HepG2 (cell line): ENCODE measurements around the gene CYP17A1.
"Not testable (repeated sequence)": the region's sequence is repeated elsewhere in the genome, so short reads cannot be mapped to it uniquely, and the experiment has no call there.

Source experiments
- CTCF ChIP-seq: sonication (generic); formaldehyde crosslinking; IDR thresholded peaks from 2 replicates; pipeline ENCODE4 v1.5.0; 2020; ENCODE audit warnings: mild to moderate bottlenecking, missing genetic modification reagents, moderate library complexity
- POLR2A ChIP-seq, 2 experiments: IDR thresholded peaks; 2 replicates each; pipeline ENCODE4 v1.6.1; 2011; ENCODE audit warnings: low read depth in 2 of 2, low read length in 2 of 2, mild to moderate bottlenecking in 1 of 2, moderate library complexity in 1 of 2; ENCODE audit not compliant: insufficient read depth in 1 of 2
- PREB ChIP-seq: sonication (generic); formaldehyde crosslinking; IDR thresholded peaks from 2 replicates; pipeline ENCODE4 v1.4.0; 2020; ENCODE audit warnings: missing genetic modification reagents
- SNAPC5 ChIP-seq: sonication (generic); formaldehyde crosslinking; IDR thresholded peaks from 2 replicates; pipeline ENCODE4 v1.8.1; 2023; ENCODE audit warnings: mild to moderate bottlenecking, missing genetic modification reagents, borderline replicate concordance

DNA sequence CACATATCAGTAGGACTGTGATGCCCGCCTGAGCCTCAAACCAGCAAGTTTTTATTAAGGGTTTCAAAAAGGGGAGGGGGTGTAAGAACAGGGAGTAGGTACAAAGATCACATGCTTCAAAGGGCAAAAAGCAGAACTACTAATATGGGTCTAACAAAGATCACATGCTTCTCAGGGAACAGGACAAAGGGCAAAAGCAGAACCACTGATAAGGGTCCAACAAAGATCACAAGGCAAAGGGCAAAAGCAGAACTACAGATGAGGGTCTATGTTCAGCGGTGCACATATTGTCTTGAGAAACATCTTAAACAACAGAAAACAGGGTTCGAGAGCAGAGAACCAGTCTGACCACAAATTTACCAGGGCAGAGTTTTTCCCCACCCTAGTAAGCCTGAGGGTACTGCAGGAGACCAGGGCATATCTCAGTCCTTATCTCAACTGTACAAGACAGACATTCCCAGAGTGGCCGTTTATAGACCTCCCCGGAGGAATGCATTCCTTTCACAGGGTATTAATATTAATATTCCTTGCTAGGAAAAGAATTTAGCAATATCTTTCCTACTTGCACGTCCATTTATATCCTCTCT is 7.1 kb upstream of the CYP17A1 start:
- TF ChIP-seq PREB (CRISPR knock-in tag); CTCF (CRISPR knock-in tag); POLR2A (IDR thresholded peaks at IDR 0.05; ENCODE audit: insufficient read depth in 1 of 2, low read depth in 2 of 2, low read length in 2 of 2); SNAPC5 (CRISPR knock-in tag): not testable (repeated sequence)
